Gastroesophageal sphincter (tissue), 4 donors: ENCODE data around the gene CHST15. TPM values are rescaled to one million over a fixed set of nuclear protein-coding genes. Genes with fewer than 3 reads are reported as not detected.

Experiments
- ATAC-seq: fragments of 150-250 bp; one replicate; pipeline ENCODE4 v1.9.1; 2016; ENCODE audit warnings: mild to moderate bottlenecking, moderate library complexity
- H3K27ac ChIP-seq, 4 donors: fragments of 200-600 bp; sonication (generic) in 3 of 4; 1 replicate in 3 of 4; 2 replicates in 1 of 4; pipeline ENCODE4 v1.5.1; 2016 to 2019
- H3K27me3 ChIP-seq: fragments of 200-600 bp; sonication (generic); one replicate; pipeline ENCODE4 v1.5.1; 2019
- H3K36me3 ChIP-seq, 2 donors: fragments of 200-600 bp; sonication (generic); one replicate each; pipeline ENCODE4 v1.5.1; 2019; ENCODE audit warnings: control low read depth in 1 of 2
- H3K4me1 ChIP-seq, 3 donors: fragments of 200-600 bp; sonication (generic); 1 replicate in 2 of 3; 2 replicates in 1 of 3; pipeline ENCODE4 v1.5.1; 2016 to 2019; ENCODE audit warnings: control low read depth in 2 of 3
- H3K4me3 ChIP-seq, 2 donors: fragments of 200-600 bp; sonication (generic); one replicate each; pipeline ENCODE4 v1.5.1; 2019; ENCODE audit warnings: mild to moderate bottlenecking in 1 of 2, moderate library complexity in 1 of 2
- H3K9me3 ChIP-seq, 3 donors: fragments of 200-600 bp; sonication (generic); one replicate each; pipeline ENCODE4 v1.5.1; 2017 to 2019; ENCODE audit warnings: control low read depth in 2 of 3
- CTCF ChIP-seq, 4 experiments: fragments of 200-600 bp in 2 of 4; fragments of 450-650 bp in 2 of 4; sonication (generic) in 1 of 4; IDR thresholded peaks; one replicate each; pipeline ENCODE4 v1.5.1; 2017 to 2019; ENCODE audit warnings: antibody characterized with exemption in 4 of 4, mild to moderate bottlenecking in 2 of 4, moderate library complexity in 2 of 4
- EP300 ChIP-seq: sonication (generic); formaldehyde crosslinking; IDR thresholded peaks from one replicate; pipeline ENCODE4 v1.6.1; 2017; ENCODE audit warnings: antibody characterized with exemption, mild to moderate bottlenecking
- POLR2A ChIP-seq, 2 donors: fragments of 450-650 bp; IDR thresholded peaks; one replicate each; pipeline ENCODE4 v1.6.1; 2017; ENCODE audit warnings: antibody characterized with exemption in 2 of 2, mild to moderate bottlenecking in 2 of 2, moderate library complexity in 1 of 2
- POLR2AphosphoS5 ChIP-seq: sonication (generic); formaldehyde crosslinking; IDR thresholded peaks from one replicate; pipeline ENCODE4 v1.6.1; 2017; ENCODE audit warnings: antibody characterized with exemption
- WGBS, 2 donors: methylation state at CpG; one replicate each; pipeline ENCODE4 v1.1.5; 2018; ENCODE audit warnings: low coverage in 1 of 2; 5-methylcytosine and 5-hydroxymethylcytosine counted together
- total RNA-seq, 4 donors: library from RNA; depleted of rRNA; stranded (reverse); fragments of >200 nt; gene quantifications; one replicate each; pipeline ENCODE4 v1.1.0, GENCODE V29; 2016

Gene CHST15
- total RNA-seq, 4 donors from 2014 or later, result 63.5 to 87.5 (median 74.3) TPM

- H3K4me3 ChIP-seq, result no peak overlapping the region
- H3K36me3 ChIP-seq, result peaks cover 0 to 34% of the 10 kb centered on the region in 2 donors
- no peaks in the 10 kb centered on the region for H3K27me3 ChIP-seq
- no peak for ATAC-seq
- H3K27ac ChIP-seq, result no peak overlapping the region
- WGBS, 2 donors, result 78 to 91% methylated on average over 10 to 14 of the region's 18 CpGs
- H3K9me3 ChIP-seq, result no peaks in the 10 kb centered on the region
- TF ChIP-seq POLR2A (IDR thresholded peaks at IDR 0.05), result no peak
- no peak for TF ChIP-seq CTCF (IDR thresholded peaks at IDR 0.05)
- TF ChIP-seq POLR2AphosphoS5, result no peak
- no peak for TF ChIP-seq EP300
- H3K4me1 ChIP-seq, result peaks cover 0 to 81% (median 14%) of the 10 kb centered on the region in 3 donors
Measured at GRCh38 chr10:124020981-124021815, 72.2 kb downstream of the CHST15 start.

- Histone ChIP-seq H3K4me3 (no peak overlapping the region), H3K9me3 (no peaks in the 10 kb centered on the region), H3K4me1 (peaks cover 0 to 81% (median 12%) of the 10 kb centered on the region in 3 donors), H3K27ac (peak overlapping the region in 1 of 4 donors; percentile 86), H3K36me3 (peaks cover 0 to 34% of the 10 kb centered on the region in 2 donors), H3K27me3 (no peaks in the 10 kb centered on the region)
- WGBS, 2 donors, result 20 to 71% methylated on average over 1 to 7 of the region's 13 CpGs
- TF ChIP-seq POLR2A (IDR thresholded peaks at IDR 0.05), result no peak
- ATAC-seq, result no peak
Measured at GRCh38 chr10:124019886-124020797, 73.3 kb downstream of the CHST15 start.

- no peak overlapping the region for H3K4me3 ChIP-seq
- H3K9me3 ChIP-seq, result no peaks in the 10 kb centered on the region
- WGBS, 2 donors, result 71 to 100% methylated on average over 1 to 6 of the region's 19 CpGs
- H3K4me1 ChIP-seq, result peaks cover 0 to 81% (median 12%) of the 10 kb centered on the region in 3 donors
- TF ChIP-seq CTCF (IDR thresholded peaks at IDR 0.05) (no peak), EP300 (no peak), POLR2AphosphoS5 (no peak), POLR2A (IDR thresholded peaks at IDR 0.05) (no peak)
- H3K36me3 ChIP-seq, result peaks cover 0 to 43% of the 10 kb centered on the region in 2 donors
- no peak for ATAC-seq
- no peaks in the 10 kb centered on the region for H3K27me3 ChIP-seq
- peak overlapping the region in 2 of 4 donors; percentile 65 to 86 for H3K27ac ChIP-seq
Measured at GRCh38 chr10:124018886-124019525, 74.4 kb downstream of the CHST15 start.

GRCh38 chr10:124017729-124018128, 75.7 kb downstream of the CHST15 start:
- peaks cover 0 to 56% of the 10 kb centered on the region in 2 donors for H3K36me3 ChIP-seq
- H3K9me3 ChIP-seq, result no peaks in the 10 kb centered on the region
- no peak for ATAC-seq
- TF ChIP-seq POLR2A (IDR thresholded peaks at IDR 0.05) (no peak), EP300 (no peak), POLR2AphosphoS5 (no peak), CTCF (IDR thresholded peaks at IDR 0.05) (no peak)
- peaks cover 0 to 81% (median 12%) of the 10 kb centered on the region in 3 donors for H3K4me1 ChIP-seq
- no peaks in the 10 kb centered on the region for H3K27me3 ChIP-seq
- 61% methylated on average over 2 of the region's 5 CpGs; no CpG with 5 or more reads in 1 of the 2 donors for WGBS, 2 donors
- H3K27ac ChIP-seq, result peak overlapping the region in 3 of 4 donors; percentile 52 to 86 (median 65)
- no peak overlapping the region for H3K4me3 ChIP-seq
